ENCODE measurements around the gene DENND1B.
A peak's percentile ranks its signal among the peaks of the same experiment; 100 is the strongest.

DENND1B gene

GRCh38 chr1:197599789-197600188, 175.5 kb downstream of the DENND1B start:
- Histone ChIP-seq H3F3A (ENCODE audit: low read depth) (peaks cover 5% of the 10 kb centered on the region; the same call in 1 of the 2 replicates), H4K20me1 (ENCODE audit: insufficient read depth, low read length, poor library complexity, severe bottlenecking) (no peaks in the 10 kb centered on the region), H3K36me3 (ENCODE audit: insufficient read depth, low read length) (peaks cover 5% of the 10 kb centered on the region; the same call in 1 of the 2 replicates), H3K4me3 (ENCODE audit: low read length, poor library complexity, severe bottlenecking) (no peak overlapping the region), H3K4me1 (ENCODE audit: insufficient read depth, low read length, poor library complexity, severe bottlenecking) (peaks cover 32% of the 10 kb centered on the region), H3K4me2 (ENCODE audit: low read depth, low read length, poor library complexity, severe bottlenecking) (peak overlapping the region; percentile 8), H3K79me2 (ENCODE audit: insufficient read depth, low read length) (no peaks in the 10 kb centered on the region), H3K9ac (ENCODE audit: low read depth, low read length, poor library complexity, severe bottlenecking) (no peak overlapping the region), H3K9me2 (replicated peaks; ENCODE audit: low read depth, low read length) (no peaks in the 10 kb centered on the region), H3K9me3 (ENCODE audit: insufficient read depth, low read depth, low read length) (no peaks in the 10 kb centered on the region), H3K27me3 (ENCODE audit: insufficient read depth, low read length, poor library complexity, severe bottlenecking) (no peaks in the 10 kb centered on the region), H2AFZ (ENCODE audit: low read length) (no peak overlapping the region)
- no peak for TF ChIP-seq CTCF (conservative IDR thresholded peaks at IDR 0.05; ENCODE audit: low read length)
- no peak for TF ChIP-seq EZH2phosphoT487 (IDR thresholded peaks at IDR 0.05; ENCODE audit: borderline replicate concordance)

GRCh38 chr1:197598935-197599334, 176.3 kb downstream of the DENND1B start:
- TF ChIP-seq CTCF (conservative IDR thresholded peaks at IDR 0.05; ENCODE audit: low read length) (no peak), EZH2phosphoT487 (IDR thresholded peaks at IDR 0.05; ENCODE audit: borderline replicate concordance) (no peak)
- H3K79me2 ChIP-seq (ENCODE audit: insufficient read depth, low read length): no peaks in the 10 kb centered on the region
- H3F3A ChIP-seq (ENCODE audit: low read depth): peaks cover 5% of the 10 kb centered on the region; the same call in 1 of the 2 replicates
- no peaks in the 10 kb centered on the region for H3K9me2 ChIP-seq (replicated peaks; ENCODE audit: low read depth, low read length)
- H3K4me1 ChIP-seq (ENCODE audit: insufficient read depth, low read length, poor library complexity, severe bottlenecking): peaks cover 37% of the 10 kb centered on the region
- no peak overlapping the region for H3K4me3 ChIP-seq (ENCODE audit: low read length, poor library complexity, severe bottlenecking)
- H3K36me3 ChIP-seq (ENCODE audit: insufficient read depth, low read length): 0 out of 2 replicates have a peak, but pooled peaks cover 6% of the 10 kb centered on the region
- H3K27me3 ChIP-seq (ENCODE audit: insufficient read depth, low read length, poor library complexity, severe bottlenecking): no peaks in the 10 kb centered on the region
- H2AFZ ChIP-seq (ENCODE audit: low read length): no peak overlapping the region
- no peak overlapping the region for H3K4me2 ChIP-seq (ENCODE audit: low read depth, low read length, poor library complexity, severe bottlenecking)
- H3K9ac ChIP-seq (ENCODE audit: low read depth, low read length, poor library complexity, severe bottlenecking): no peak overlapping the region
- no peaks in the 10 kb centered on the region for H4K20me1 ChIP-seq (ENCODE audit: insufficient read depth, low read length, poor library complexity, severe bottlenecking)
- H3K9me3 ChIP-seq (ENCODE audit: insufficient read depth, low read depth, low read length): no peaks in the 10 kb centered on the region

- Histone ChIP-seq H3K9me2 (replicated peaks; ENCODE audit: low read depth, low read length) (no peaks in the 10 kb centered on the region), H4K20me1 (ENCODE audit: insufficient read depth, low read length, poor library complexity, severe bottlenecking) (no peaks in the 10 kb centered on the region), H3K27me3 (ENCODE audit: insufficient read depth, low read length, poor library complexity, severe bottlenecking) (no peaks in the 10 kb centered on the region), H2AFZ (ENCODE audit: low read length) (no peak overlapping the region), H3K36me3 (ENCODE audit: insufficient read depth, low read length) (peaks cover 11% of the 10 kb centered on the region; the same call in 1 of the 2 replicates), H3K9ac (ENCODE audit: low read depth, low read length, poor library complexity, severe bottlenecking) (no peak overlapping the region), H3K4me3 (ENCODE audit: low read length, poor library complexity, severe bottlenecking) (no peak overlapping the region), H3K79me2 (ENCODE audit: insufficient read depth, low read length) (no peaks in the 10 kb centered on the region), H3K9me3 (ENCODE audit: insufficient read depth, low read depth, low read length) (no peaks in the 10 kb centered on the region), H3K4me1 (ENCODE audit: insufficient read depth, low read length, poor library complexity, severe bottlenecking) (peaks cover 23% of the 10 kb centered on the region), H3F3A (ENCODE audit: low read depth) (peaks cover 5% of the 10 kb centered on the region; the same call in 1 of the 2 replicates), H3K4me2 (ENCODE audit: low read depth, low read length, poor library complexity, severe bottlenecking) (peak overlapping the region; percentile 25)
- TF ChIP-seq EZH2phosphoT487 (IDR thresholded peaks at IDR 0.05; ENCODE audit: borderline replicate concordance) (no peak), CTCF (conservative IDR thresholded peaks at IDR 0.05; ENCODE audit: low read length) (no peak)
Measured at GRCh38 chr1:197595304-197595904, 179.9 kb downstream of the DENND1B start.
